ENCODE results near the gene PABPC1L2A.
"Not testable (repeated sequence)": the region's sequence is repeated elsewhere in the genome, so short reads cannot be mapped to it uniquely, and the experiment has no call there.

Gene PABPC1L2A

DNA sequence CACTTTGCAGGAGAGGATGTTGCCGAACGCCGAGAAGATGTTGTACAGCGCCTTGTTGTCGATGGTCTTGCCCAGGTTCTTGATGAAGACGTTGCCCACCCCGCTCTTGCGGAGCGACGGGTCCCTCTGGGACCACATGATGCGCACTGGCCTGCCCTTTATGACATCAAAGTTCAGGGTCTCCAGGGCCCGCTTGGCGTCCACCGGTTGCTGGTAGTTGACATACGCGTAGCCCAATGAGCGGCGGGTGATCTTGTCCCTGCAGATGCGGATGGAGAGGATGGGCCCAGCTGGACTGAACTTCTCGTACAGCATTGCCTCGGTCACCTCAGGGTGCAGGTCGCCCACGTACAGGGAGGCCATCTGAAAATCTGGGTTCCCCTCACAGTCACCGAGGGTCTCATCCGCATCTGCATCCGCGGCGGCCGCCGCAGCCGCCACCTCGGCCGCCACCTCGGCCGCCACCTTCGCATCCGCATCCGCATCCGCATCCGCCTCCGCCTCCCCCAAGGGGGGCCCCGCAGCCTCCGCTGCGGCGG lies at the start of gene PABPC1L2A:
Gene PABPC1L2A, minus strand, starts transcription at position 489 of the 539 bp plus-strand sequence. Its CDS starts 126 bp downstream, at position 363.
- DNase-seq (ENCODE audit: low read depth), result not testable (repeated sequence)

DNA sequence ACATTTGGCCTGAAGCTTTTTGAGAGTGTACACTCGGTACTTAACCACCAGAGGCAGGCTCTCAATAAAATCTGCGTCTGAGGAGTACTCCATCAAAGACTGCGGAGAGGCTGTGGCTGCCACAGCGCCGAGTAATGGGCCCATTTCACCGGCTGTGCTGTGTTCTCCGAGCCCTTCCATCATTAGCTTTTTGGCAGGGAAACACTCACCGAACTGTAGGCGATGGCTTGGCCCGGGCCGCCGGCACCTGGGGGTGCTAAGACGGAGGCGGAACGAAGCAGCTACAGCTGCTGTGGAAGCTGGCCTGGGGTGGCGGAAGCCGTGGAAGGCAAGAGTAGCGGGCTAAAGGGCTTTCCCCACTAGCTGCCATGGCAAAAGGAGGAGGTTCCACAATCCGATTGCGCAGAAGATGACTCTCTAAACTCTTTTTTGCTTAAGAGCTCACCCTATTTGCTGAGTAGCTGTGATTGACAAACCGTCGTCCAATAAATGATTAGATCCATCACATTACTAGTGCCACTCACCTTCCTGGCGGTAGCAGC lies 48.5 kb upstream of the PABPC1L2A start:
- no peak for DNase-seq (ENCODE audit: low read depth)

DNA sequence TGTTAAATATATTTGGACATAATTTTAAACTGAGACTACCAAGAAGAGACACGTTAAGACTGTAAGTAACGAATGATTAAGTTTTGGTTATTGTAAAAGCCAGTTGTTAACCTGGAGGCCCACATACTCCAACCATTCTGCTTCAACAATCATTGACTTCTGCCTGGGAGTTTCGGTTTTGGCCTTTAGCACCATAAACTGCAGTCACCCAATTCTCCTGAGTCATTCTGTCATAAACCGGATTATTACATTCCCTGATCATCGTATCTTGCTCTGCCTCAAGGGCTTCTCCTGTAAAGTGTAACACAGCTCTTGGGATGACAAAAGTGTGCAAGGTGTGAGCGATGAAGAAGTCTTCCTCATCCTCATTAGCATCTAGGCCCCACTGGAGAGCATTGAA lies 46.9 kb upstream of the PABPC1L2A start:
- no peak for DNase-seq (ENCODE audit: low read depth)

DNA sequence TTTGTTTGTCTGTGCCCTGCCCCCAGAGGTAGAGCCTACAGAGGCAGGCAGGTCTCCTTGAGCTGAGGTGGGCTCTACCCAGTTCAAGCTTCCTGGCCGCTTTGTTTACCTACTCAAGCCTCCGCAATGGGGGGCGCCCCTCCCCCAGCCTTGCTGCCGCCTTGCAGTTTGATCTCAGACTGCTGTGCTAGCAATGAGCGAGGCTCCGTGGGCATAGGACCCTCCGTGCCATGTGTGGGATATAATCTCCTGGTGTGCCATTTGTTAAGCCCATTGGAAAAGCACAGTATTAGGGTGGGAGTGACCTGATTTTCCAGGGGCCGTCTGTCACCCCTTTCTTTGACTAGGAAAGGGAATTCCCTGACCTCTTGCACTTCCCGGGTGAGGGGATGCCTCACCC lies 20.2 kb upstream of the PABPC1L2A start:
- DNase-seq (ENCODE audit: low read depth), result not testable (repeated sequence)

DNA sequence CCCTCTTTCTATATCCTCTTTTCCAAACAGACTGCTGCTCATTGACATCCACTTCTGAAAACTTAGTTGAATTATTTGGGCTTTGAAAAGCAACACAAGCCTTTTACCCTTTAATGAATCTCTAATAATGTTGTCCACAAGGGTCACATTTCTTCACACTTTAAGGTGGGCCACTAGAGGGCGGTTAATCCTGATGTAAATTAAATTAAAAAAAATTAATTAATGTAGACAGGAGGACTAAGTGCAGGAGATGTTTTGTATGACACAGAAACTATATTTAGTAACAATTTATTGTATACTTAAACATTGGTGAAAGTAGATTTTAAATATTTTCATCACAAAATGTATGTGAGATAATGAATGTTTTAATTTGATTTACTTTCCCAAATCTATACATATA lies 7.5 kb upstream of the PABPC1L2A start:
- not testable (repeated sequence) for DNase-seq (ENCODE audit: low read depth)

DNA sequence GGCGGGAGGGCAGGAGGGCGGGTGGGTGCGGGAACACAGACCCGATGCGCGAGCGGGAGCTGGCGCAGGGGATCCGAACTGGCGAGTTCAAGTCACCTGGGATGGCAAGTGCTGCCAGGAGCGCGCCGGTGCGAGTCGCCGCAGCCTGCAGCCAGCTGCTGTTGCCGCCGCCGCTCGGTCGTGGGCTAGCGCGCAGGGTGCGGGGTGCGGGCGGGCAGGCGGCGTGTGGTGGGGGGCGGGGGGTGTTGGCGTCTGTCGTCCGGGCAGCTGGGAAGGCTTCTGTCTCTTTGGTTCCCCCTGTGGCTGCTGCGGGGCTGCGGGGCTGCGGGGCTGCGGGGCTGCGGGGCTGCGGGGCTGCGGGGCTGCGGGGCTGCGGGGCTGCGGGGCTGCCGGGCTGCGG lies 572 bp upstream of the PABPC1L2A start:
- not testable (repeated sequence) for DNase-seq (ENCODE audit: low read depth)

DNA sequence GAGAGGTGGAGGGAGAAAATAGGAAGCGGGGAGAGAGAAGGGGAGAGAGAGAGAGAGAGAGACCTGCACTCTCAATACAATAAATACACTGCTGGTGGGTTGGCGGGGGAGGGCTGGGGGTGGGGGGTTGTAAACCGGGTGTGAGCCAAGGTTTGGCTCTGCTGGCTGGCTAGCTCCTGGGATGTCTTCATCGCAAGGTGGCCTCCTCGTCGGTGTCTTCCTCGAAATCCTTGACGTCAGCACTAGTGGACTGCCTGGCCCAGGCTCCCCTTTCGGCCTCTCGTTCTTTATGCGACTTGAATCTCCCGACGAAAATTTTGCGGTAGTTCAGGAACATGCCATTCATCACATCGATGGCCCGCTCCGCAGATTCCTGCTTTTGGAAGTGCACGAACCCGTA lies 715 bp downstream of the PABPC1L2A start:
- DNase-seq (ENCODE audit: low read depth), result not testable (repeated sequence)

DNA sequence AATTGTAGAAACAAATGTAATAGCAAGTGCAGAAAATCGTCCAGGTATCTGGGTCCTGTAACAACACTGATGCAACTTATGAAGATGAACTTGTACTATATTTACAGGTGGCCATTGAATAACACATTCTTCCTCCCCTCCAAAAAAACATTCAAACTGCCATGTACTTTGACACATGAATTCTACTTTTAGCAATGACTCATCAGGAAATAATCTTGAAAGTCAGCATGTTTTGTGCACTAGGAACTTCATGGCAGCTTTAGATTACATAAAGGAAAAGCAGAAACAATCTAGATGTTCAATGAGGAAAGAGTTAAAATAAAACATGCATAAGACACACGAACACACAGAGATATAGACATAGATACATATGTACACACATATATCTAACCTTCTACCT lies 2.5 kb downstream of the PABPC1L2A start:
- no peak for DNase-seq (ENCODE audit: low read depth)

DNA sequence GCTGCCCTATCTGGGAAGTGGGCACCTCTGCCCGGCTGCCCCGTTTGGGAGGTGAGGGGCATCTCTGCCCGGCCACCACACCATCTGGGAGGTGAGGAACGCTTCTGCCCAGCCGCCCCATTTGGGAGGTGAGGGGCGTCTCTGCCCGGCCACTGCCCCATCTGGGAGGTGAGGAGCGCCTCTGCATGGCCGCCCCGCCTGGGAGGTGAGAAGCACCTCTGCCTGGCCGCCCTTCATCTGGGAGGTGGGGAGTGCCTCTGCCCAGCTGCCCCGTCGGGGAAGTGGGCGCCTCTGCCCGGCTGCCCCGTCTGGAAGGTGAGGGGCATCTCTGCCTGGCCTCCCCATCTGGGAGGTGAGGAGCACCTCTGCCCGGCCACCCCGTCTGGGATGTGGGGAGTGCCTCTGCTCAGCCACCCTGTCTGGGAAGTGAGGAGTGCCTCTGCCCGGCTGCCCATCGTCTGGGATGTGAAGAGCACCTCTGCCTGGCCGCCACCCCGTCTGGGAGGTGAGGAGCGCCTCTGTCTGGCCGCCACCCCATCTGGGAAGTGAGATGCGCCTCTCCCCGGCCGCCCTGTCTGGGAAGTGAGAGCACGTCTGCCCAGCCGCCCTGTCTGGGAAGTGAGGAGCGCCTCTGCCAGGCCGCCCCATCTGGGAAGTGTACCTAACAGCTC lies 9.8 kb downstream of the PABPC1L2A start:
- no peak for DNase-seq (ENCODE audit: low read depth)

DNA sequence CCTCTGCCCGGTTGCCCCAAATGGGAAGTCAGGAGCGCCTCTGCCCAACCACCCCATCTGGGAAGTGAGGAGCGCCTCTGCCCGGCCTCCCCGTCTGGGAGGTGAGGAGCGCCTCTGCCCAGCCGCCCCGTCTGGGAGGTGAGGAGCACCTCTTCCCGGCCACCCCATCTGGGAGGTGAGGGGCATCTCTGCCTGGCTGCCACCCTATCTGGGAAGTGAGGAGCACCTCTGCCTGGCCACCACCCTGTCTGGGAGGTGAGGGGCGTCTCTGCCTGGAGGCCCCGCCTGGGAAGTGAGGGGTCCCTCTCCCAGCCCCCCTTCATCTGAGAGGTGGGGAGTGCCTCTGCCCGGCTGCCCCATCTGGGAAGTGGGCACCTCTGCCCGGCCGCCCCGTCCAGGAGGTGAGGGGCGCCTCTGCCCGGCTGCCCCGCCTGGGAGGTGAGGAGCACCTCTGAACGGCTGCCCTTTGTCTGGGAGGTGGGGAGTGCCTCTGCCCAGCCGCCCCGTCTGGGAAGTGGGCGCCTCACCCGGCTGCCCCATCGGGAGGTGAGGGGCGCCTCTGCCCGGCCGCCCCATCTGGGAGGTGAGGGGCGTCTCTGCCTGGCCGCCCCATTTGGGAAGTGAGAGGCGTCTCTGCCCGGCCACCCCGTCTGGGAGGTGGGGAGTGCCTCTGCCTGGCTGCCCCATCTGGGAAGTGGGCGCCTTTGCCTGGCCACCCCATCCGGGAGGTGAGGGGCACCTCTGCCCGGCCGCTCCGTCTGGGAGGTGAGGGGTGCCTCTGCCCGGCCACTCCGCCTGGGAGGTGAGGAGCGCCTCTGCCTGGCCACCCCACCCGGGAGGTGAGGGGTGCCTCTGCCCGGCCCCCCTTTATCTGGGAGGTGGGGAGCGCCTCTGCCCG lies 10.6 kb downstream of the PABPC1L2A start:
- DNase-seq (ENCODE audit: low read depth), result no peak

DNA sequence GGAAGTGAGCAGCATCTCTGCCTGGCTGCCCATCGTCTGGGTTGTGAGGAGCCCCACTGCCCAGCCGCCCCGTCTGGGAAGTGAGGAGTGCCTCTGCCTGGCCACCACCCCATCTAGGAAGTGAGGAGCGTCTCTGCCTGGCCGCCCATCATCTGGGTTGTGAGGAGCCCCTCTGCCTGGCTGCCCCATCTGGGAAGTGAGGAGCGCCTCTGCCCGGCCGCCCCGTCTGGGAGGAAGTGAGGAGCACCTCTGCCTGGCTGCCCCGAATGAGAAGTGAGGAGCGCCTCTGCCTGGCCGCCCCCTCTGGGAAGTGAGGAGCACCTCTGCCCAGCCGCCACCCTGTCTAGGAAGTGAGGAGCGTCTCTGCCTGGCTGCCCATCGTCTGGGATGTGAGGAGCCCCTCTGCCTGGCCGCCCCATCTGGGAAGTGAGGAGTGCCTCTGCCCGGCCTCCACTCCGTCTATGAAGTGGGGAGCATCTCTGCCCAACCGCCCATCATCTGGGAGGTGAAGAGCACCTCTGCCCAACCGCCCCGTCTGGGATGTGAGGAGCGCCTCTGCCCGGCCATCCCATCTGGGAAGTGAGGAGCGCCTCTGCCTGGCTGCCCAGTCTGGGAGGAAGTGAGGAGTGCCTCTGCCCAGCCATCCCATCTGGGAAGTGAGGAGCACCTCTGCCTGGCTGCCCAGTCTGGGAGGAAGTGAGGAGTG lies 11.4 kb downstream of the PABPC1L2A start:
- DNase-seq (ENCODE audit: low read depth), result not testable (repeated sequence)

DNA sequence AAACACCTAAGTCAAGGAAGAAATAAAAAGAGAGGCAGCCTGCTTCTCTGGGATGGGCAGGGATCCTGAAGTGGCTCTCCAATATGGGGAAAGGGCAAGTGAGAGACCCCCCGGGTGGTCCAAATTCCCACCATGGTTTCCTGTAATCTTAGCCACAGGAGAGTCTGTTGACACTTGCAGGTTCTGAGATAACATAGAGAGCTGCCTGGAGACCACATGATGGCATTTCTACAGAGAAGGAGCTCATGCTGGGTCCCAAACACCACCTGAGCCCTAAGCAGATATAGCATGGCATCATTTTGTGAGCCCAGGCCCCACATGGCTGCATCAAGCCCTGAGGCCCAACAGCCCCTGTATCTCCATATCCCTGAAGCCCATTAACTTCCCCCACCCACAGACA lies 50.4 kb downstream of the PABPC1L2A start:
- no peak for DNase-seq (ENCODE audit: low read depth)

Data from stromal cell of bone marrow (primary cell).